GM19324 (cell line): ENCODE measurements around the gene PPIF.

Experiments
- ATAC-seq: cut with Tn5 transposase; IDR thresholded peaks from one replicate; pipeline ENCODE4 v1.9.1; 2021; ENCODE audit warnings: mild to moderate bottlenecking, moderate library complexity; ENCODE audit not compliant: unreplicated experiment, low FRiP score

Gene PPIF

DNA sequence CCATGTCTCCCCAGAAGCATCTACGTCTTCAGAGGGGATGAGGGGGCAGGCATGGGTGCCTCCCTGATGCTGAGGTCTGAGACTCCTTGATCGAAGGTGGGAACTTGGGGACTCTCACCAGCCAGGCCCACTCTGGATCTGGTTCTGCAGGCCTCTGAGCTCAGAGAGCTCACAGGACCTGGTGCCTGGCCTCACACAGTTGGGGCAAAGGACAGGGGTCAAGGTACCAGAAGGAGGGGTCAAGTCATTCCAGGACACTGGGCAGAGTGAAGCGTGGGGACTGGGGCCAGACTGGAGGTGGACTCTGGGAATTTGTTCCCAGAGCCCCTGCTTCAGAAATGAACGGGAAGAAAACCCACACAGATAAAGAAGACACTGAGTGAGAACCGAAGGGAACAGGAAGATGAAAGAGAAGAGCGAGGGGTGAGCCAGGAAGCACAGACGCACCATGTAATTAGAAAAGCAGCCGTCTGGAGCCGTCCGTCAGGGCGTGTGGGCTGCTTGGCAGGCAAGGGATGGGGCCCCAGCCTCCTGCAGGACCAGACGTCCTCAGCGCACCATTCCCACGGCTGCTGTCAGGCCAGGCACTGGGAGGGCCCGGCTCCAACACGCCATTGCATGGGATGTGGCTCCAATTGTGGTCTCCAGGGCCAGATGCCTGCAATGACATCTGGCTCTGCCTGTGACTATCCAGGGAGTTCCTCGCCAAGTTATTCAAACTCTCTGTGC, 50.5 kb downstream of the PPIF start:
- no peak for ATAC-seq

DNA sequence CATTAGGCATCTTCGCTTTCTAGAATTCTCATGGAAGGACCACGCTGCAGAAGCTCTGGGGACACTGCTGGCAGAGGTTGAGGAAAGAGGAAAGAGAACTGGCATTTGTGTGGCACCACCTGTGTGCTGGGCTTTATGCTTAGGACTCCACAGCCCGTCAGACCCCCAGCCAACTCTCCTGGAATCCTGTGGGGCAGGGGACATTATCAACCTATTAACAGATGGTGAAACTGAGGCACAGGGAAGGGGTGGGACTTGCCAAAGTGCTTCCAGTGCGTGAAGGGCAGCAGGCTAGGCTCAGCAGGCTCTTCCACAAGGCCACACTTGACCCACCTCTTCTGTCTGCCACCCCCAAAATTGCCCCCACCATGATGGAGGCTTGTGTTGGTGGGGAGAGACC, 51.4 kb downstream of the PPIF start:
- ATAC-seq, result no peak

DNA sequence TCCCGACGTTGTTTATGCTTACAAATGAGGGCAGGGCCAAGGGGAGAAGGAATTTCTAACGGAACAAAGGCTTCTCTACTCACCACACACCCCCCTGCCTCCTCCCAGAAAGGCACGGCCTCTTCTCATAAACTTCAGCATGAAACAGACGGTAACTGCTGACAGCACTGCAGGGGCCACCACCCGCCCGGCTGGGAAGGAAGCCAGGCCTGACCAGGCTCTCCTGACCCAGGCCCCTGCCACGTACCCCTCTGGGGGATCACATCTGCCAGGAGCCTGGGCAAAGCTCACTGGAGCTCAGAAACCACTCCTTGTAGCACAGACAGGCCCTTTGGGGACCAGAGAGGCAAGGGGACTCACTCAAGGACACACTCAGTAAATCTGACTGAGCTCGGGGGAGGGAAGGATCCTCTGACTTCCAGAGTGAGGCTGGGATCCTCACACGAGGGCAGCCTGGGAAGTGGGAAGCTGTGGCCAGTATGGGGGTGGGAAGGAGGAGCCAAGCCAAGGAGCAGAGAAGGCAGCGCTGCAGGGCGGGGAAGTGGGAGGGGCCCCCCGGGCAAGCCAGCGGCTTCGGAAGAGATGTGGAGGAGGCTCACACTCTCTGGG, 52.1 kb downstream of the PPIF start:
- ATAC-seq, result no peak

DNA sequence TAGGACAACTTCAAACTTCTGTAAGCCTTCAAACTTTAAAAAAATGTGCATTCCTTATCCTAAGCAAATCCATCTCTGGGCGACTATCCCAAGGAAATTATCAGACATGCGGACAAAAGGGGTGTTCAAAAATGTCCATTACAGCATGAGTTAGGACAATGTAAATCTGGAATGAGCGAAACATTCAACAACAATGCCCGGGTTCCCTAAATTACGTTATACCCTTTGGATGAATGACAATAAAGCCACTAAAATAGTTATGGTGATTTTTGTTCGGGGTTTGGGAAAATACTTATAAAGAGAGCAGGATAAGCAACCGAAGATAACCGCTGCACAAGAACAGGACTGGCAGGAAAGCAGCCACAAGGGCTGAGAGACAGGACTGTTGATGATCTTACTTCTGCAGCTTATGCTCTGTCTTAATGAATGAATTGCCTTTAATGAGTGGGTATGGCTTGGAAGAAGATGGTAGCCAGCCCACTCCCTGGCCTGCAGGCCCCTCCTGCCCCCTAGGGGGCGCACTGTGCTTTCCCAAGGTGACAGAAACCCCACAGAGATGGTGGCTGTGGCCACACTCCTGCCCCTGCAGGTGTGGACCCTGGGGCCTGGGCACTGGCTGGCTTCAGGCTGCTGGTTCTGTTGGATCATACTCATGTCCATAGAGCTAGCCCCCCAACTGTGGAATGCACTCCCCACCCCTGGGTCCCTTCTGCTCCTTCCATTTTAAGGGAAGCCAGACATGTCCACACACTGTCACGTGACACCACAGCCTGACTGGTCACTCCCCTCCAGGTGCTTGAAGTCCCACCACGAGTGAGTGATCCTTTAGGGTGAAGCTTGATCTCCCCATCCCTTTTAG, 53.1 kb downstream of the PPIF start:
- ATAC-seq, result no peak

DNA sequence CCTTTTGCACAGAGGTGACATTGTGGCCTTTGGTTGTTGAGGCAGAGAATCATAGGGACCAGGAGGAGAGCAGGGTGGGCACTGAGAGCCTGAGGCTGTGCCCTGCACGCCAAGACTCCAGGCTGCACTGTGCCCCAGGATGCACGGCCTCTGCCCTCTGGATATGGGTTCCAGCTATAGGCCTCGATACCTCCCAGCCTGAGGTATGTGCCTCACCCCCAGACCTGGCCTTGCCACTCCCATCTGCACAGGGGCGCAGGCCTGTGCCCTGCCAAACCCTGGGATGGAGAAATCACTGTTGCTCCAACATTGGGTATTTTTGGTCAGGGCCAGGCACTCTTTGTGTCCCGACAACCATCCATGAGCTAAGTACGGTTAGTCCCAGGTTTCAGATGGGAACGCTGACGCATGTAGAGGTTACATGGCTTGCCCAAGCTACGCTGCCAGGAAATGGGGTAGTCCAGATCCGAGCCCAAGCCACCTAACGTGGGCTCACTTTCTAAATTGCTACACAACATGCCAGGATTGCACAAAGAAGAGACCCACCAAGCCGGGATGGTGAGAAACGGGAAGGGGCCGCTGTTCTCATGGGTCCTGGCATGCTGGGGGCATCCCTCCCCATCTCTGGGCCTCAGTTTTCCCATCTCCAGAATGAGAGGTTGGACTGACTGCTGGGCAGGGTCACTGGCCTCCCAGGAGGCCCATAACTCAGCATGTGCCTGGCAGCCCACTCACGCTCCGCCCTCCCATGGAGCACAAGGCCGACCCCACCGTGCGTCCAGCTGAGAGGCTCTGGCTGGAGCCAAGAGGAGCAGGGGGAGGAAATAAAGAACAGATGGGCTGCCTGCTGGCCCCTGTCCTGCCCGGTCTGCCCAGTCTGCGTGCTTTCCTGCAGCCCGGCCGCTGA, 54.0 kb downstream of the PPIF start:
- ATAC-seq, result no peak

DNA sequence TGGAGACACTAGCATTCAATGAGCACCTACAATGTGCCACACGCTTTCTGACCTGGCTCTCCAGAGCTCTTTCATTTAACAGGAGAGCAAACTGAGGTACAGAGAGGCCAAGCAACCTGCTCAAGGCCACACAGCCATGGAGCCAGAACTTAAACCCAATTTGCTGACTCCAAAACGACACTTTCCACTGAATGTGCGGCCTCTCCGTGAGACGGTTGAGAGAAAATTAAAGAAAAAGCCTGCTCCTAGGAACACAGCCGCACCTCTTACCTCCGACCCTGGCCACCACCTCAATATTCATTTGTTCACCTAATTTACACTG, 55.3 kb downstream of the PPIF start:
- ATAC-seq, result no peak

DNA sequence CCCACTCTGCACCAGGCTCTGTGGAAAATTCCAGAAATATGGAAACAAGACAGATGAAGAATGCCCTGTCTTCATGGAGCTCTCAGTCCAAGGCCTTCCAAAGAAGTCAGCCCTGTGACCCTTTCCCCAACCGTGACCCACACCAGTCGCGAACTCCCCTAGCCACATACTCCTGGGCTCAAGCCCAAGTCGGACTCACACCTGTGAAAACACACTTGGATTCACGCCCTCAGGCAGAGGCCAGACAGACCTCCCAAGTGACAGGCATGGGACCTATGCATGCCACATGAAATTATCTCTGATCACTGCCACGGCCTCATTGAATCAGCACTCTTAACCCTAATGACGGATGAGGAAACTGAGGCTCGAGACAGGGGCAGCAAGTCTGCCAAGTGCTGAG, 55.7 kb downstream of the PPIF start:
- ATAC-seq, result no peak

DNA sequence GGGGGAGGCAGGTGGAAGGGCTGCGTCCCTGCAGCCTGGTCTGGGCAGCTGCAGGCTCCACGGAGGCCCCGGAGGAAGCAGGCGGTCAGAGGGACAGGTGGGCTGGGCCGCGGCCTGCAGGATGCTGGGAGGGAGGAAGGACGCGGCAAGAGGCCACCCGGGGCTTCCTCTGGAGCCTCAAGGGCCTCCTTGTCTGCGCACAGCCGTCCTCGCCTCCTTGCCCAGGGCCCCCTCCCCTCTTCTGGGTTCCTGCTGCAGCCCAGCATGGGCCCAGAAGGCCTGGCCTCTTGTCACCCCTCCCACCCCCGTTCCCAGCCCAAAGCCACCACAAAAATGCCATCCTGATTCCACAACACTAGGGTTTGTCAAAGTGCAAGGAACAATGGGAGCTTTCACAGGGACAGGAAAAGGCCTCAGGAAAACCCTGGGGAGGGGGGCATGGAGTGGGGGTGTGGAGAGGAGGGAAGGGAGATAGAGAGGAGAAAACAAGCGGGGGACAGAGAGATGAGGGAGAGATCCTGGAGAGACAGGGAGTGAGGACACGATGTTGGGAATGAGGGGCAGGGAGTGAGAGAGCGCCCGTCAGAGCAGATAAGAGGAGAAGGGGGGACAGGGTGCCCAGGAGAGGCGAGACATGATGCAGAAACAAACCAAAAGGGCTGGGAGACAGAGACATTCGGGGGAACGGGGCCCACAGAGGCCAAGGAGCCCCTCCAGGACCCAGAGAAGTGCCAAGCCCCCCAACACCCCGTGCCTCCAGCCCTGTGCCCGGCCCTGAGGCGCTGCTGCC, 56.4 kb downstream of the PPIF start:
- no peak for ATAC-seq

DNA sequence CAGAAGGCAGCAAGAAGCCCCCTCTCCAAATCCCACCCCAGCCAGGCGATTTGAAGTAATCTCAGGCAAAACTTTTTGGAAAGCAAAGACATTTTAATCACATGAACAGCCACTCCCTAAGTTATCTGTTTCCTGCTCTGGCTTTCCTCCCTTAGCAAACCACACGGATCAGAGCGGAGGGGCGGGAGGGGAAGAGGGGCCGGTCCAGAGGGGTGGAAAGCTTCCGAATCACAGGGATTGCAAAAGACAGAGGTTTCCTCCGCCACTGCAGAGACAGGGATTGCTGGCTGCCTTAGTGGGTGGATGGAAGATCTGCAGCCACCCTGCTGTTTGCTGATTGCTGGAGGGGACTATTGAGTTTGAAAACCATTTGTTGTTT, 57.0 kb downstream of the PPIF start:
- ATAC-seq, result no peak

DNA sequence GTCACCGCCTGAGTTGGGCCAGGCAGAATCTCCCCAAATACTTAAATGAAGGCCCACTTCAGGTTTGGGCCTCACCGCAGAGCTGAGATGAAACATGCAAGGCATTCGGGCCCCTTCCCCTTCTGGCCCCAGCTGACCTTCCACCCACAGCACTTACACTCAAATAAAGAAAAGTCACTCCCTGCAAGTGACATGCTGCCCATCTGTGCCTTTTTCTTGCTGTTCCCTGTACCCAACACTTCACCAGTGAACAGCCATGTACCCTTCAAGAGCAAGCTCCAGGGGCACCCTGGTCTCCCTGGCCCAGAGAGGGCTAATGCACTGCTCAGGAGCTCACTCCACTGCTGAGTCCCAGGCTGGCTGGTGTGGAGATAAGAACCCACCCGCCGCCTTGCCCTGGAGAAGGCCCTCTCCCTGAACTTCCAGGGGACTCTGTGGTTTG, 57.4 kb downstream of the PPIF start:
- no peak for ATAC-seq
